Body of pancreas (tissue), 4 donors: ENCODE data around the gene TPSAB1. TPM values are rescaled to one million over a fixed set of nuclear protein-coding genes. Genes with fewer than 3 reads are reported as not detected.
A peak's percentile ranks its signal among the peaks of the same experiment; 100 is the strongest.
"Not testable (repeated sequence)": the region's sequence is repeated elsewhere in the genome, so short reads cannot be mapped to it uniquely, and the experiment has no call there.

Experiments used
- ATAC-seq: fragments of 150-250 bp; one replicate; pipeline ENCODE4 v1.9.1; 2016
- DNase-seq, 4 donors: peaks; one replicate each; pipeline ENCODE4 v3.0.0-alpha.2; 2019
- H3K27ac ChIP-seq, 4 donors: fragments of 200-600 bp; sonication (generic); 1 replicate in 3 of 4; 2 replicates in 1 of 4; pipeline versions ENCODE4 v1.5.1 to v1.6.1; 2016 to 2019; ENCODE audit warnings: mild to moderate bottlenecking in 1 of 4, mixed read lengths in 1 of 4, moderate library complexity in 1 of 4
- H3K27me3 ChIP-seq, 2 donors: fragments of 200-600 bp; sonication (generic); one replicate each; pipeline ENCODE4 v1.6.0; 2016; ENCODE audit warnings: mild to moderate bottlenecking in 1 of 2
- H3K36me3 ChIP-seq, 2 donors: fragments of 200-600 bp; sonication (generic); replicated peaks in 1 of 2; 2 replicates each; pipeline ENCODE4 v1.5.1; 2016; ENCODE audit warnings: low read depth in 2 of 2; ENCODE audit not compliant: insufficient read depth in 1 of 2
- H3K4me1 ChIP-seq: fragments of 200-600 bp; sonication (generic); one replicate; pipeline ENCODE4 v1.6.0; 2016
- H3K4me3 ChIP-seq, 2 donors: fragments of 200-600 bp; sonication (generic); 1 replicate in 1 of 2; 2 replicates in 1 of 2; pipeline ENCODE4 v1.5.1; 2016 to 2019
- H3K9me3 ChIP-seq, 3 donors: fragments of 200-600 bp; sonication (generic); 1 replicate in 2 of 3; 2 replicates in 1 of 3; pipeline ENCODE4 v1.5.1; 2016
- CTCF ChIP-seq, 7 experiments: fragments of 450-650 bp in 4 of 7; fragments of 200-600 bp in 3 of 7; sonication (generic) in 3 of 7; IDR thresholded peaks; one replicate each; pipeline ENCODE4 v1.5.1; 2016 to 2019; ENCODE audit warnings: antibody characterized with exemption in 7 of 7
- POLR2A ChIP-seq, 3 donors: fragments of 450-650 bp; IDR thresholded peaks; one replicate each; pipeline ENCODE4 v1.6.1; 2016; ENCODE audit warnings: antibody characterized with exemption in 3 of 3, mild to moderate bottlenecking in 2 of 3
- WGBS, 2 donors: methylation state at CpG; one replicate each; pipeline ENCODE4 v1.1.5; 2017; 5-methylcytosine and 5-hydroxymethylcytosine counted together
- intact Hi-C: fragments of 100-400 bp; cut with DNase I; formaldehyde crosslinking; loops from one replicate; pipeline ENCODE4 v1.15.1; 2023
- total RNA-seq, 2 donors: library from RNA; depleted of rRNA; stranded (reverse); fragments of >200 nt; gene quantifications; one replicate each; pipeline ENCODE4 v1.1.0, GENCODE V29; 2016

TPSAB1 gene
- total RNA-seq, 2 donors from 2014 or later = 23.6 to 53.4 TPM

- H3K9me3 ChIP-seq = no peaks in the 10 kb centered on the region
- ATAC-seq (no peak), DNase-seq (peak in 1 of 4 donors; percentile 13)
- intact Hi-C loops = no loop called here
- H3K27ac ChIP-seq = no peak overlapping the region
- no peak overlapping the region for H3K4me3 ChIP-seq
- no peaks in the 10 kb centered on the region for H3K36me3 ChIP-seq
- H3K4me1 ChIP-seq = peaks cover 9% of the 10 kb centered on the region
- WGBS, 2 donors = 54 to 86% methylated on average over 3 to 12 of the region's 12 CpGs
- H3K27me3 ChIP-seq = no peaks in the 10 kb centered on the region
- TF ChIP-seq CTCF (IDR thresholded peaks at IDR 0.05) = no peak
- TF ChIP-seq POLR2A (IDR thresholded peaks at IDR 0.05) = no peak
These were observed 4.4 kb downstream of the TPSAB1 start for GRCh38 chr16:1244881-1245280.

- TF ChIP-seq CTCF (IDR thresholded peaks at IDR 0.05) = no peak
- no peak for TF ChIP-seq POLR2A (IDR thresholded peaks at IDR 0.05)
- Histone ChIP-seq H3K4me1 (peaks cover 9% of the 10 kb centered on the region), H3K36me3 (no peaks in the 10 kb centered on the region), H3K9me3 (no peaks in the 10 kb centered on the region), H3K4me3 (no peak overlapping the region), H3K27ac (no peak overlapping the region), H3K27me3 (no peaks in the 10 kb centered on the region)
- DNase-seq (no peak), ATAC-seq (no peak)
- intact Hi-C loops = no loop called here
- WGBS, 2 donors = 46 to 64% methylated on average over 21 to 22 of the region's 22 CpGs
These were observed 5.0 kb downstream of the TPSAB1 start for GRCh38 chr16:1245452-1246020.

- H3K4me3 ChIP-seq, H3K9me3 ChIP-seq, H3K27ac ChIP-seq, ATAC-seq, H3K27me3 ChIP-seq, intact Hi-C loops, DNase-seq, H3K4me1 ChIP-seq, H3K36me3 ChIP-seq: not testable (repeated sequence)
- WGBS, 2 donors = 56 to 64% methylated on average over 14 of the region's 14 CpGs
- peak in 1 of 7 experiments; percentile 9 for TF ChIP-seq CTCF (IDR thresholded peaks at IDR 0.05)
These were observed 7.5 kb downstream of the TPSAB1 start for GRCh38 chr16:1247903-1248537.

GRCh38 chr16:1249031-1249755 lies 8.7 kb downstream of the TPSAB1 start:
- peak; percentile 87 for ATAC-seq
- H3K9me3 ChIP-seq, H3K36me3 ChIP-seq, intact Hi-C loops, H3K27me3 ChIP-seq, H3K4me3 ChIP-seq, H3K4me1 ChIP-seq, DNase-seq, H3K27ac ChIP-seq: not testable (repeated sequence)
- no CpG with 5 or more reads among the region's 43 CpGs for WGBS, 2 donors

- H3K4me1 ChIP-seq, DNase-seq, intact Hi-C loops, H3K27ac ChIP-seq, ATAC-seq, H3K27me3 ChIP-seq, H3K4me3 ChIP-seq, H3K9me3 ChIP-seq, H3K36me3 ChIP-seq: not testable (repeated sequence)
- no CpG with 5 or more reads among the region's 47 CpGs for WGBS, 2 donors
These were observed 13.3 kb downstream of the TPSAB1 start for GRCh38 chr16:1253701-1254364.

GRCh38 chr16:1254821-1255220 lies 14.3 kb downstream of the TPSAB1 start:
- H3K27me3 ChIP-seq, H3K4me3 ChIP-seq, intact Hi-C loops, H3K4me1 ChIP-seq, H3K27ac ChIP-seq, ATAC-seq, DNase-seq, H3K9me3 ChIP-seq, H3K36me3 ChIP-seq: not testable (repeated sequence)
- WGBS, 2 donors = no CpG with 5 or more reads among the region's 3 CpGs

- H3K4me3 ChIP-seq, H3K4me1 ChIP-seq, H3K27ac ChIP-seq, ATAC-seq, H3K9me3 ChIP-seq, intact Hi-C loops, H3K36me3 ChIP-seq, H3K27me3 ChIP-seq, DNase-seq: not testable (repeated sequence)
- WGBS, 2 donors = 55 to 100% methylated on average over 1 to 16 of the region's 26 CpGs
These were observed 15.0 kb downstream of the TPSAB1 start, which contains the start of gene TPSD1 for GRCh38 chr16:1255276-1256122. TSS of gene TPSD1 (plus strand) at chr16:1256069. CDS start at chr16:1256281, 212 bp downstream.
